ENCODE data around the gene IL4.
"Not testable (repeated sequence)": the region's sequence is repeated elsewhere in the genome, so short reads cannot be mapped to it uniquely, and the experiment has no call there.

The IL4 gene

GRCh38 chr5:132674671-132675506, 1.1 kb downstream of the IL4 start:
- DNase-seq = peak; percentile 98

GRCh38 chr5:132675936-132676689, 2.3 kb downstream of the IL4 start:
- no peak for DNase-seq

DNA sequence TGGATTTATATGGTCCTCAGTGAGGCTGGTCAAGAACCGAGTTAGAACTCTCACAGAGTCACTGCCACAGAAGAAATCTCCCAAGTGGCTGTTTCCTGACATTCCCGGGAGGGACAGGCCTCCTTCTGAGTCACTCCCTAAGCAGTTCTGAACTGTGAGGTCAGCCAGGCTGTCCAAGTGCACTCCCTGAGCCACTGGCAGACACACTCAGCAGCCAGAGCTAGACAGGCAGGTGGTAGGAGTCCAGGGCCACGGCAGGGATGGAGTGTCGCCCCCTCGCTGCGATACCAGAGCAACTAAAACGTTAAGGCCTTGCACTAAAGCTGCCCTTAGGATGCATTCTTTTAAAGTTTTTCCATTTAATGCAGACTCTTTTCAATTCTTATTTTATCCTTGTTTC, 3.4 kb downstream of the IL4 start:
- DNase-seq = peak; percentile 81

GRCh38 chr5:132677682-132678400, 4.1 kb downstream of the IL4 start:
- no peak for DNase-seq

- DNase-seq = no peak
Measured at GRCh38 chr5:132678735-132679134, 4.9 kb downstream of the IL4 start.

GRCh38 chr5:132679166-132679565, 5.4 kb downstream of the IL4 start:
- no peak for DNase-seq

DNA sequence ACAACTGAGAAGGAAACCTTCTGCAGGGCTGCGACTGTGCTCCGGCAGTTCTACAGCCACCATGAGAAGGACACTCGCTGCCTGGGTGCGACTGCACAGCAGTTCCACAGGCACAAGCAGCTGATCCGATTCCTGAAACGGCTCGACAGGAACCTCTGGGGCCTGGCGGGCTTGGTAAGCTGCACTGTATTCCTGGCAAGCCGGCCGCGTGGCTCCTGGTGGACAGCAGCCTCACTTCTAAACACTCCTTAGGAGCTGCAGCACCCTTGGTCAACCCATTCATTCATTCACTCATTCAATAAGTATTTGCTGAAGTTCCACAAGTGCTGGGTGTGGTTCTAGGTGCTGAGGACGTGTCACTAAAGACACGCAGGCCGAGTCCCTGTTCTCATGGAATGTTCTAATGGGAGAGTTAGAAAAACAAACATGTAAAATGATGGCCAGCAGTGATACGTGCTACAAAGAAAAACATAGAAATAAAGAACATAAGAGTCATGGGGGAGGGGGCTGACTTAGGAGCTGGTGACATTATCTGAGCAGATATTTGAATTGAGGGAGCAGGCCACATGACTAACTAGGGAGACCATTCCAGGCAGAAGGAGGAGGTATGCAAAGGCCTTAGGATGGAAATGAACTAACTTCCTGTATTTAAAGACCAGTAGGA, 6.1 kb downstream of the IL4 start:
- DNase-seq = no peak

- DNase-seq = no peak
Measured at GRCh38 chr5:132680780-132681475, 7.1 kb downstream of the IL4 start.

GRCh38 chr5:132681476-132681831, 7.7 kb downstream of the IL4 start:
- no peak for DNase-seq

GRCh38 chr5:132681983-132682382, 8.2 kb downstream of the IL4 start:
- no peak for DNase-seq

DNA sequence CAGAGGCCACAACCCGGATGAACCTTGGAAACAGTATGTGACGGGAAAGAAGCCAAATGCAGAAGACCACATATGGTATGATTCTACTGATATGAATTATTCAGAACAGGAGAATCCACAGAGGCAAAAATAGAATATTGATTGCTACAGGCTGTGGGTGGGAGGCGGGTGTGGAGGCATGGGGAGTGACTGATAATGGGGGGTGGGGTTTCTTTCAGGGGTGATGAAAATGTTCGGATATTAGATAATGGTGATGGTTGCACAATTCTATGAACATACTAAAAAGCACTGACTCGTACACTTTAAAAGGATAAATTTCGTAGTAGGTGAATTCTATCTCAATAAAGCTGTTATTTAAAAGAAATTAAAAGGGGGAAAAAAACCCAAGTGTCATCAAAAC, 10.7 kb downstream of the IL4 start:
- peak; percentile 59 for DNase-seq

DNA sequence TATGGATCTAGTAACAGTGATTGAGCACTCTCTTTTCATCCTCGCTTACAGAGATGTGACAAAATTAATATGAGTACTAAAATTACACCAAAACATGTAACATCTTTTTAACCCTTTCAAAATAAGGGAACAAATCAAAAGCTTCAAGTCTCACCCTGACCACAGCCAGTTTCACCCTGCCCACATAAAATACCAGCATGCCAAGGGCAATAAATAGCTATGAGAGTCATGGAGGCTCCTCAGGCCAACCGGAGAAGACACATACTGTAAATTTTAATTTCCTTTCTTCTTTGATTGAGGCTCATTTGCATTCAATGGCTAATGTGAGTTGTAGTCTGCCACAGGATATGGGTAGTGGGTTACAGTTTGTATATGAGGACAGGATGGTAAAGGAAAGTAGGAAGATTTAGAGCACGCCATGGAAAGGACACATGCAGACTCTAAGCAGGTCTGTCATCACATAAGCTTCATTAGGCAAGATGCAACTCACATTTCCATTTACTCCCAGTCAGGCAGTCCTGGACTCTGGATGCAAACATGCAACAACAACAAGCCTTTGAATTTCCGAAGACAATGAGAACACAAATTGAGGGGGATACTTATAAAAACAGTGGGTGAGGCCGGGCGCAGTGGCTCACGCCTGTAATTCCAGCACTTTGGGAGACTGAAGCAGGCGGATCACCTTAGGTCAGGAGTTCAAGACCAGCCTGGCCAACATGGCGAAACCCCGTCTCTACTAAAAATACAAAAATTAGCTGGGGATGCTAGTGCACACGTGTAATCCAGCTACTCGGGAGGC, 11.3 kb downstream of the IL4 start:
- no peak for DNase-seq

DNA sequence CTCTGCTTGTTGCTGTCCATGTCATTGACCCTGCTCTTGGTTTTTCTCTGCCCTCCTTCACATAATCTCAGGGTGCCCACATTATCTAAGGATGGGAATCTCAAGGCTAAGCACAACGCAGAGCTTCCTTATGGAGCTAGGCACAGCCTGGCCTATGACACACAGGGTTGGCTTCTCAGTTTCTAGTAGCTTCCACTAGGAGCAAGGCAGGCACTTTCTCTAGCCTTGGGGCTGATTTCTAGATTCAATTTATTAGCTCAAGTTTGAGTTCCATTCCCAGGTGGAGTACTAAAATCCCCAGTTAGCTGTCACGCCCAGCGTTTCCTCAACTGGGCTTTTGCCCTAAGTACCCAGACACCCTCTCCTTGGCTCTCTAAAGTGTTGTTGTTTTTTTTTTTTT, 12.4 kb downstream of the IL4 start:
- no peak for DNase-seq

DNA sequence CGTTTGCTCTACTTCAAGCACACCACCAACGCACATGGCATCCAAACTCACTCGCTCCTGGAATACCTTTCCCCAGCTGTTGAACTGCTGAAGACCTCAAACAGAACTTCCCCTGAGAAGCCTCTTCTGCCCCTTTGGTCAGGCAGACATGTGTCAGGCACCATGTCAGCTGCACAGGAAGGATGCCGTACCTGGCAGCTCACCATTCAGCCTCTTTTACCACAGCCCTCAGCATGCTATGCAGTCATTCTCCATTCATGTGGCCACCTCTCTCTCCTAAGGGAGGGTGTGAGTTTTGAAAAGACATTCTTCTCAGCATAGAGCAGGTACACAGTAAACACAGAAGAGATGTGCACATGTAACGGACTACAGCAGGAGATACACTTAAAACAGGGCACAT, 14.2 kb downstream of the IL4 start:
- DNase-seq = no peak

DNA sequence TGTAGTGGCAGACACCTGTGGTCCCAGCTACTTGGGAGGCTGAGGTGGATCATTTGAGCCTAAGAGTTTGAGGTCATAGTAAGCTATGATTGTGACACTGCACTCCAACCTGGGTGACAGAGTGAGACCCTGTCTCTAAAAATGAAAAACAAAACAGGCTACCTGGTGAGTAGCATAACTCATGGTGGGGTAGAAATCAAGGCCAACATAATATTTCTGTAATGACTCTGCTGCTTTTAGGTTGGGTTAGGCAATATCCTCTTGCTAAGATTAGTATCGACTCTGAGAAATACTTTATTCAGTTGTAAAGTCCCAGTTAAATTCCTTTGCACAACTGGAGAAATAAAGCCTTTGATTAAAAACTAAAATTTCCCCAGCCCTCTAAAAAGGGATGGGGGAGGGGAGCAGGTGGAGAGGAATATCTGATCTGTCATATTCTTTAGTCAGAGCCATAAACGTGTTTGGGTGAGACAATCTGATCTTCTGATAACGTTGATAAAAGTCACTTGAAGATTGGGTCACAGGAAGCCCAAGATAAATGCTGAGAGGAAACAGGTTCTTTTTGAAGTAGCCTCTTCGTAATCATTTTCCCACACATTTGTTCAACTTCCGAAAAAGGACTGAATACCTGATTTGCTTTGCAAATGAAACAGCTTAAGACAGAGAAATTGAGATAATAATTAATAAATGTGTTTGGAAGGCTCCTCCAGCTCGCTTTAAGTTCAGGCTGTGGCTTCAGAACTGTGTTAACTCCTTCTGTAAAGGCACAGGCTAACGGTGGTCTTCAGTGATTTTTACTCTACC, 14.9 kb downstream of the IL4 start:
- peak; percentile 31 for DNase-seq

GRCh38 chr5:132689513-132689912, 15.7 kb downstream of the IL4 start:
- no peak for DNase-seq

- DNase-seq = no peak
Measured at GRCh38 chr5:132690156-132690555, 16.4 kb downstream of the IL4 start.

DNA sequence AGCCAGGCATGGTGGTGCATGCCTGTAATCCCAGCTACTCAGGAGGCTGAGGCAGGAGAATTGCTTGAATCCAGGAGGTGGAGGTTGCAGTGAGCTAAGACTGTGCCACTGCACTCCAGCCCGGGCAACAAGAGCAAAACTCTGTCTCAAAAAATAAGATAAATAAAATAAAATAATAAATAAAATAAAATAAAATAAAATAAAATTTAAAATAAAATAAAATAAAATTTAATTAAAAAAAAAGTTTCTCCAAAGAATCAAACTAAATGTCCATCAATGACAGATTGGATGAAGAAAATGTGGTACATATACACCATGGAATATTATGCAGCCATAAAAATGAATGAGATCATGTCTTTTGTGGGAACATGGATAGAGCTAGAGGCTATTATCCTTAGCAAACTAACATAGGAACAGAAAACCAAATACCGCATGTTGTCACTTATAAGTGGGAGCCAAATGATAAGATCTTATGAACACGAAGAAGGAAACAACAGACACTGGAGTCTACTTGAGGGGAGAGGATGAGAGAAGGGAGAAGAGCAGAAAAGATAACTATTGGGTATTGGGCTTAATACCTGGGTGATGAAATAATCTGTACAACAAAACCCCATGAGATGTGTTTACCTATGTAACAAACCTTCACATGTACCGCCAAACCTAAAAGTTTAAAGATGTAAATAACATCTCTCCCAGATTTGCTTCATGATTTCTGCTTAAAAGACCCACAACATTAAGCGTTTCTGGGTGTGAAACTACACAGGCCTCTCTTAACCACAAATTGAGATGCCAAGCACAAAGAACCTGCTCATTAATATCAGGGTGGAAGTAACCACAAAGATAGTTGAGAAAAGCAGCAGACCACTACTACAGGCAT, 18.2 kb downstream of the IL4 start:
- DNase-seq = not testable (repeated sequence)

- DNase-seq = peak; percentile 64
Measured at GRCh38 chr5:132692632-132692967, 18.8 kb downstream of the IL4 start.

GRCh38 chr5:132695956-132696355, 22.2 kb downstream of the IL4 start:
- no peak for DNase-seq

Data from fibroblast of upper back skin (primary cell).